SK-N-SH (cell line): Measurements from ENCODE around the gene P2RY8. TPM values are rescaled to one million over a fixed set of nuclear protein-coding genes. Genes with fewer than 3 reads are reported as not detected.

Source experiments
- CTCF ChIA-PET: fragments of 300-600, 350-600 bp; formaldehyde crosslinking; extraction: SDS; loops from one replicate; lab custom pipeline; 2021; lab: Yijun Ruan, JAX
- POLR2A ChIA-PET: fragments of 350-600 bp; sonication (Branson Sonifier 250); formaldehyde crosslinking; extraction: SDS; loops from one replicate; lab custom pipeline; 2020; ENCODE audit warnings: antibody characterized with exemption, inconsistent platforms; lab: Yijun Ruan, JAX
- DNase-seq: peaks from one replicate; pipeline ENCODE4 v3.0.0; 2012
- H2AFZ ChIP-seq: fragments of 200-600 bp; sonication (generic); 2 replicates; pipeline ENCODE4 v1.8.1; 2016; ENCODE audit warnings: antibody characterized with exemption, mild to moderate bottlenecking, low read depth
- H3F3A ChIP-seq: fragments of 200-600 bp; sonication (generic); replicated peaks from 2 replicates; pipeline ENCODE3; 2016; ENCODE audit warnings: antibody characterized with exemption, mild to moderate bottlenecking; ENCODE audit not compliant: insufficient read depth
- H3K27ac ChIP-seq, 2 experiments: fragments of 200-500 bp in 1 of 2; fragments of 200-600 bp in 1 of 2; sonication (Bioruptor generic) in 1 of 2; sonication (generic), shearing (Covaris generic) in 1 of 2; 2 replicates each; pipeline versions ENCODE4 v1.5.1 to v1.6.1; 2014 to 2016; ENCODE audit warnings: low read depth in 2 of 2, inconsistent platforms in 1 of 2, low read length in 1 of 2, mild to moderate bottlenecking in 1 of 2, mixed read lengths in 1 of 2
- H3K27me3 ChIP-seq: fragments of 200-600 bp; sonication (generic), shearing (Covaris generic); 2 replicates; pipeline ENCODE4 v1.6.1; 2016; ENCODE audit warnings: mixed run types; ENCODE audit not compliant: insufficient read depth
- H3K36me3 ChIP-seq, 2 experiments: fragments of 200-500 bp in 1 of 2; fragments of 200-600 bp in 1 of 2; sonication (Bioruptor generic) in 1 of 2; sonication (generic) in 1 of 2; replicated peaks in 1 of 2; 2 replicates each; pipeline versions ENCODE3 to v1.5.1; 2014 to 2016; ENCODE audit warnings: low read length in 1 of 2, mild to moderate bottlenecking in 1 of 2; ENCODE audit not compliant: insufficient read depth in 2 of 2, control insufficient read depth in 1 of 2
- H3K4me1 ChIP-seq, 2 experiments: fragments of 200-500 bp in 1 of 2; fragments of 200-600 bp in 1 of 2; sonication (Bioruptor generic) in 1 of 2; sonication (generic), shearing (Covaris generic) in 1 of 2; 2 replicates each; pipeline versions ENCODE4 v1.5.1 to v1.6.1; 2014 to 2016; ENCODE audit warnings: low read depth in 1 of 2, low read length in 1 of 2, mixed run types in 1 of 2; ENCODE audit not compliant: insufficient read depth in 2 of 2, control insufficient read depth in 1 of 2
- H3K4me2 ChIP-seq: fragments of 200-600 bp; sonication (generic), shearing (Covaris generic); 2 replicates; pipeline ENCODE4 v1.6.1; 2017; ENCODE audit warnings: mixed run types
- H3K4me3 ChIP-seq, 2 experiments: fragments of 200-500 bp in 1 of 2; fragments of 200-600 bp in 1 of 2; sonication (Bioruptor generic) in 1 of 2; sonication (generic), shearing (Covaris generic) in 1 of 2; 2 replicates each; pipeline versions ENCODE4 v1.5.1 to v1.8.1; 2014 to 2016; ENCODE audit warnings: low read depth in 2 of 2, inconsistent platforms in 1 of 2, low read length in 1 of 2, mild to moderate bottlenecking in 1 of 2, mixed read lengths in 1 of 2, moderate library complexity in 1 of 2
- H3K79me2 ChIP-seq: fragments of 200-600 bp; sonication (generic); 2 replicates; pipeline ENCODE4 v1.8.1; 2017; ENCODE audit warnings: mild to moderate bottlenecking; ENCODE audit not compliant: insufficient read depth
- H3K9ac ChIP-seq: fragments of 200-600 bp; sonication (generic); 2 replicates; pipeline ENCODE4 v1.6.1; 2017; ENCODE audit warnings: mixed run types
- H3K9me2 ChIP-seq: fragments of 200-600 bp; sonication (generic); 2 replicates; pipeline ENCODE4 v1.6.1; 2017; ENCODE audit warnings: mixed run types
- H3K9me3 ChIP-seq: fragments of 200-600 bp; sonication (generic); 2 replicates; pipeline ENCODE4 v1.6.1; 2017; ENCODE audit warnings: mixed run types, mild to moderate bottlenecking, moderate library complexity
- H4K20me1 ChIP-seq: fragments of 200-600 bp; sonication (generic); 2 replicates; pipeline ENCODE4 v1.6.1; 2017; ENCODE audit warnings: mild to moderate bottlenecking, mixed run types; ENCODE audit not compliant: insufficient read depth
- CHD2 ChIP-seq: fragments of 150-350 bp; IDR thresholded peaks from 2 replicates; pipeline ENCODE4 v1.6.1; 2018; ENCODE audit warnings: low read length; ENCODE audit not compliant: partially characterized antibody
- EP300 ChIP-seq, 2 experiments: IDR thresholded peaks; 2 replicates each; pipeline versions ENCODE4 v1.4.0 to v1.6.1; 2012; ENCODE audit warnings: borderline replicate concordance in 1 of 2, low read depth in 1 of 2, low read length in 1 of 2
- FOXJ3 ChIP-seq: sonication (generic); formaldehyde crosslinking; IDR thresholded peaks from 2 replicates; pipeline ENCODE4 v1.5.1; 2020; ENCODE audit warnings: mild to moderate bottlenecking, missing genetic modification reagents
- FOXM1 ChIP-seq: IDR thresholded peaks from 2 replicates; pipeline ENCODE4 v1.4.0; 2012; ENCODE audit warnings: low read depth, mild to moderate bottlenecking
- GABPA ChIP-seq: IDR thresholded peaks from 2 replicates; pipeline ENCODE4 v1.4.0; 2012; ENCODE audit warnings: low read depth, mild to moderate bottlenecking
- GATA2 ChIP-seq: sonication (generic); formaldehyde crosslinking; IDR thresholded peaks from 2 replicates; pipeline ENCODE4 v1.5.0; 2020; ENCODE audit warnings: mild to moderate bottlenecking, missing genetic modification reagents
- IRF3 ChIP-seq: fragments of 150-350 bp; IDR thresholded peaks from 2 replicates; pipeline ENCODE4 v1.6.1; 2016; ENCODE audit warnings: mild to moderate bottlenecking, low read depth, low read length
- MEF2A ChIP-seq: IDR thresholded peaks from 2 replicates; pipeline ENCODE4 v1.4.0; 2012; ENCODE audit warnings: low read depth, borderline replicate concordance
- MXI1 ChIP-seq: IDR thresholded peaks from 2 replicates; pipeline ENCODE4 v1.6.1; 2012; ENCODE audit warnings: mild to moderate bottlenecking, low read depth, low read length, improper control_type of control experiment
- PBX3 ChIP-seq: IDR thresholded peaks from 2 replicates; pipeline ENCODE4; 2012
- POLR2AphosphoS5 ChIP-seq: IDR thresholded peaks from 2 replicates; pipeline ENCODE4 v1.6.1; 2012; ENCODE audit warnings: low read depth, low read length
- RCOR1 ChIP-seq: fragments of 150-350 bp; IDR thresholded peaks from 2 replicates; pipeline ENCODE4 v1.6.1; 2017; ENCODE audit warnings: antibody characterized with exemption, low read length
- REST ChIP-seq: IDR thresholded peaks from 2 replicates; pipeline ENCODE4 v1.6.1; 2012; ENCODE audit warnings: mild to moderate bottlenecking, low read depth, low read length, moderate library complexity
- RFX5 ChIP-seq: IDR thresholded peaks from 2 replicates; pipeline ENCODE4 v1.6.1; 2012; ENCODE audit warnings: mild to moderate bottlenecking, improper control_type of control experiment, low read length
- RXRA ChIP-seq: IDR thresholded peaks from 2 replicates; pipeline ENCODE4 v1.4.0; 2012; ENCODE audit warnings: low read depth, mild to moderate bottlenecking, borderline replicate concordance
- SIN3A ChIP-seq: IDR thresholded peaks from 2 replicates; pipeline ENCODE4 v1.6.1; 2012; ENCODE audit warnings: low read depth, mild to moderate bottlenecking, low read length, moderate library complexity, borderline replicate concordance
- USF1 ChIP-seq: IDR thresholded peaks from 2 replicates; pipeline ENCODE4 v1.4.0; 2012; ENCODE audit warnings: low read depth, borderline replicate concordance
- ZBTB33 ChIP-seq: IDR thresholded peaks from 2 replicates; pipeline ENCODE4 v1.4.0; 2012; ENCODE audit warnings: low read depth, borderline replicate concordance
- WGBS: methylation state at CpG from one replicate; pipeline ENCODE4 v1.1.6; 2017; ENCODE audit warnings: low lambda C conversion rate; 5-methylcytosine and 5-hydroxymethylcytosine counted together
- polyA plus RNA-seq, 3 experiments: library from polyadenylated mRNA; depleted of rRNA; stranded (reverse); fragments of >200 nt; gene quantifications; 2 replicates each; pipeline ENCODE4 v1.2.3, GENCODE V29; 2012

The P2RY8 gene
- polyA plus RNA-seq, 1 of the 3 experiments (the other 2 are of a cell fraction), result 0.08 TPM

GRCh38 chrX:1500701-1501624 lies 36.0 kb downstream of the P2RY8 start:
- no peaks in the 10 kb centered on the region for H4K20me1 ChIP-seq
- no peak overlapping the region for H3K4me2 ChIP-seq
- H3K79me2 ChIP-seq, result no peaks in the 10 kb centered on the region
- POLR2A ChIA-PET, result no interaction called here
- 61% methylated on average over 20 of the region's 23 CpGs for WGBS
- no peak overlapping the region for H3K9ac ChIP-seq
- CTCF ChIA-PET, result no interaction called here
- DNase-seq, result no peak
- TF ChIP-seq RCOR1, result no peak
- H3K9me2 ChIP-seq, result no peaks in the 10 kb centered on the region
- no peaks in the 10 kb centered on the region for H3K36me3 ChIP-seq
- H3F3A ChIP-seq, result no peaks in the 10 kb centered on the region
- 0 out of 2 replicates have a peak overlapping the region, but pooled peaks have one; percentile 81 for H2AFZ ChIP-seq
- H3K4me1 ChIP-seq, result no peaks in the 10 kb centered on the region
- no peaks in the 10 kb centered on the region; the same call in 1 of the 2 replicates for H3K27me3 ChIP-seq
- no peaks in the 10 kb centered on the region for H3K9me3 ChIP-seq
- no peak overlapping the region for H3K4me3 ChIP-seq
- H3K27ac ChIP-seq, result no peak overlapping the region

- POLR2A ChIA-PET, result no interaction called here
- no peak for TF ChIP-seq MEF2A
- no peak for TF ChIP-seq RFX5
- TF ChIP-seq FOXJ3 (CRISPR knock-in tag), result no peak
- TF ChIP-seq USF1, result no peak
- TF ChIP-seq CHD2, result no peak
- TF ChIP-seq REST, result no peak
- no peak for TF ChIP-seq PBX3
- TF ChIP-seq MXI1, result no peak
- TF ChIP-seq IRF3, result no peak
- TF ChIP-seq ZBTB33, result no peak
- TF ChIP-seq SIN3A, result no peak
- no peak for TF ChIP-seq GATA2 (CRISPR knock-in tag)
- no peak for TF ChIP-seq EP300 (IDR thresholded peaks at IDR 0.05; ENCODE audit: borderline replicate concordance in 1 of 2, low read depth in 1 of 2, low read length in 1 of 2)
- no peak for TF ChIP-seq RXRA
- no peak for TF ChIP-seq POLR2AphosphoS5
- TF ChIP-seq FOXM1, result no peak
- TF ChIP-seq GABPA, result no peak
Observed at GRCh38 chrX:1496076-1496475, 40.9 kb downstream of the P2RY8 start.

More at GRCh38 chrX:1496076-1496475, 40.9 kb downstream of the P2RY8 start:
- CTCF ChIA-PET, result no interaction called here
- H4K20me1 ChIP-seq, result no peaks in the 10 kb centered on the region
- 62% methylated on average over 12 of the region's 12 CpGs for whole genome bisulfite sequencing
- no peaks in the 10 kb centered on the region for H3K9me2 ChIP-seq
- H3K9ac ChIP-seq, result no peak overlapping the region
- DNase-seq, result no peak
- H2AFZ ChIP-seq, result no peak overlapping the region
- H3K4me2 ChIP-seq, result no peak overlapping the region
- no peaks in the 10 kb centered on the region for H3K9me3 ChIP-seq
- no peaks in the 10 kb centered on the region for H3K79me2 ChIP-seq
- no peaks in the 10 kb centered on the region for H3K36me3 ChIP-seq
- no peaks in the 10 kb centered on the region for H3K27me3 ChIP-seq
- H3F3A ChIP-seq, result peaks cover 10% of the 10 kb centered on the region
- no peak overlapping the region for H3K4me3 ChIP-seq
- no peaks in the 10 kb centered on the region for H3K4me1 ChIP-seq
- H3K27ac ChIP-seq, result no peak overlapping the region
